Measurements from ENCODE around the gene ARF3. TPM values are rescaled to one million over a fixed set of nuclear protein-coding genes. Genes with fewer than 3 reads are reported as not detected.

Gene ARF3
- total RNA-seq, 1 experiment from 2014 or later: 166 TPM

DNA sequence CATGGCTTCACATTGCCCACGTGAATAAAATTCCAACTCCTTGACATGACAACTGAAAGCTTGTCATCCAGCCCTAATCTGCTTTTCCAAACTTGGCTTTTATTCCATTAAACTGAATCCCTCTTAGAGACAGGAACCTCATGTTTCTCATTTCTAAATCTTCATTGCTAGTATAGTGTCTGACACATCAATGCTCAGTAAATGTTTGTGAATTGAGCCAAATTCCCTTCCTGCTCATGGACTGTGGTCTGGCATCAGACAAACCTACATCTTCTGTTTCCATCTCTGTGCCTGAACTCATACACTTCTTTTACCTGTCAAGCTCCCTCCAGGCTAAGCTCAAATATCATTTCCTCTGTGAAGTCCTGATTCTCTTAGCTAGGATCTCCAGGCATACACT, 27.7 kb downstream of the ARF3 start:
- no peak overlapping the region for H3K9ac ChIP-seq (ENCODE audit: low read length)
- no peaks in the 10 kb centered on the region for H3K9me3 ChIP-seq (ENCODE audit: control insufficient read depth in 1 of 2, insufficient read depth in 1 of 2, low read depth in 1 of 2, low read length in 2 of 2)
- H3K4me1 ChIP-seq (ENCODE audit: control insufficient read depth in 1 of 2, insufficient read depth in 2 of 2, low read length in 2 of 2): no peaks in the 10 kb centered on the region
- H2AFZ ChIP-seq (ENCODE audit: low read depth, low read length, poor library complexity, severe bottlenecking): no peak overlapping the region
- CTCF ChIA-PET: interaction anchor here (1.1 to 1.3 kb wide), 2 partner anchors 58 to 76 kb away, joined by 3 read pairs; no protein-coding TSS in a partner anchor
- ATAC-seq (no peak), DNase-seq (ENCODE audit: low read depth, low spot score) (no peak)
- H3K9me2 ChIP-seq (ENCODE audit: insufficient read depth): no peaks in the 10 kb centered on the region
- RAD21 ChIA-PET (ENCODE audit: low non-redundant PET in 1 of 2, low total read pairs in 2 of 2, uncharacterized antibody in 2 of 2, unreplicated experiment in 2 of 2): no interaction called here
- H3K79me2 ChIP-seq (ENCODE audit: insufficient read depth, low read length): no peaks in the 10 kb centered on the region
- no TSS peak for BruUV-seq (replicated peaks)
- POLR2A ChIA-PET: no interaction called here
- no peak overlapping the region for H3K27ac ChIP-seq (ENCODE audit: low read depth, low read length)
- H3K4me3 ChIP-seq (replicated peaks in 1 of 2; ENCODE audit: low read depth in 1 of 2, low read length in 2 of 2): no peak overlapping the region
- H4K20me1 ChIP-seq (ENCODE audit: insufficient read depth): no peaks in the 10 kb centered on the region
- TF ChIP-seq, protein P1, sequence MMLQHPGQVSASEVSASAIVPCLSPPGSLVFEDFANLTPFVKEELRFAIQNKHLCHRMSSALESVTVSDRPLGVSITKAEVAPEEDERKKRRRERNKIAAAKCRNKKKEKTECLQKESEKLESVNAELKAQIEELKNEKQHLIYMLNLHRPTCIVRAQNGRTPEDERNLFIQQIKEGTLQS (IDR thresholded peaks at IDR 0.05): no peak
- TF ChIP-seq JUND (IDR thresholded peaks at IDR 0.05): no peak
- no peak for TF ChIP-seq EGR1 (IDR thresholded peaks at IDR 0.05; ENCODE audit: low read depth)
- no peak for TF ChIP-seq POLR2AphosphoS5 (IDR thresholded peaks at IDR 0.05; ENCODE audit: low read depth, low read length)
- TF ChIP-seq SRF (IDR thresholded peaks at IDR 0.05; ENCODE audit: low read depth): no peak
- H3K4me2 ChIP-seq (ENCODE audit: low read length): no peak overlapping the region
- H3K27me3 ChIP-seq (ENCODE audit: insufficient read depth, low read length): no peaks in the 10 kb centered on the region
- intact Hi-C loops (cut with micrococcal nuclease): no loop called here
- H3K36me3 ChIP-seq (ENCODE audit: control insufficient read depth in 1 of 2, insufficient read depth in 2 of 2, low read length in 2 of 2): peaks cover 21 to 29% of the 10 kb centered on the region in 2 experiments; a peak in 3 of 4 replicates

DNA sequence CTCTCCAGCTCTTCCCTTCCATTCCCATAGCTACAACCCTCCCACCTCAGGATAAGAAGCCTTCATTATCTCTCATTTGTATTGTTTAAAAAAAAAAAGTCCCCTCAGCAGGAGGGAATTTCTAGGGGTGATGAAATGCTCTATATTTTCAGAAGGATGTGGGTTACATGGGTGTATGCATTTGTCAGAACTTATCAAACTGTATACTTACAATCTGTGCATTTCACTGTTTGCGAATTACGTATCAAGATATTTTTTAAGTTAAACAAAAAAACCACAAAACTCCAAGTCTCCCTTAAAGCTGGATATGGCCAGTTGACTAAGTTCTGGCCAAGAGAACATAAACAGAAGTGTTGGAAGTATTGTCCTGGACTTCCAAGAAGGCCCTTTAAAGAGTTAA, 30.0 kb downstream of the ARF3 start:
- Histone ChIP-seq H4K20me1 (ENCODE audit: insufficient read depth) (no peaks in the 10 kb centered on the region), H3K9ac (ENCODE audit: low read length) (no peak overlapping the region), H3K79me2 (ENCODE audit: insufficient read depth, low read length) (no peaks in the 10 kb centered on the region), H3K27me3 (ENCODE audit: insufficient read depth, low read length) (no peaks in the 10 kb centered on the region), H3K9me2 (ENCODE audit: insufficient read depth) (no peaks in the 10 kb centered on the region), H3K27ac (ENCODE audit: low read depth, low read length) (no peak overlapping the region), H3K4me3 (replicated peaks in 1 of 2; ENCODE audit: low read depth in 1 of 2, low read length in 2 of 2) (no peak overlapping the region), H3K4me1 (ENCODE audit: control insufficient read depth in 1 of 2, insufficient read depth in 2 of 2, low read length in 2 of 2) (no peaks in the 10 kb centered on the region), H3K9me3 (ENCODE audit: control insufficient read depth in 1 of 2, insufficient read depth in 1 of 2, low read depth in 1 of 2, low read length in 2 of 2) (no peaks in the 10 kb centered on the region), H3K4me2 (ENCODE audit: low read length) (no peak overlapping the region), H3K36me3 (ENCODE audit: control insufficient read depth in 1 of 2, insufficient read depth in 2 of 2, low read length in 2 of 2) (peaks cover 19 to 37% of the 10 kb centered on the region in 2 experiments; a peak in 3 of 4 replicates), H2AFZ (ENCODE audit: low read depth, low read length, poor library complexity, severe bottlenecking) (no peak overlapping the region)
- intact Hi-C loops (cut with micrococcal nuclease): no loop called here
- no peak for DNase-seq (ENCODE audit: low read depth, low spot score)
- no TSS peak for BruUV-seq (replicated peaks)
- POLR2A ChIA-PET: no interaction called here
- CTCF ChIA-PET: interaction anchor here (1.1 kb wide), 1 partner anchor 74 kb away, joined by 5 read pairs; no protein-coding TSS in a partner anchor
- RAD21 ChIA-PET (ENCODE audit: low non-redundant PET in 1 of 2, low total read pairs in 2 of 2, uncharacterized antibody in 2 of 2, unreplicated experiment in 2 of 2): no interaction called here
- ATAC-seq: no peak
- TF ChIP-seq POLR2AphosphoS5 (IDR thresholded peaks at IDR 0.05; ENCODE audit: low read depth, low read length): no peak
- TF ChIP-seq POLR2A (IDR thresholded peaks at IDR 0.05; ENCODE audit: borderline replicate concordance, extremely low read depth, insufficient read depth, insufficient read length): no peak
- TF ChIP-seq, protein P2, sequence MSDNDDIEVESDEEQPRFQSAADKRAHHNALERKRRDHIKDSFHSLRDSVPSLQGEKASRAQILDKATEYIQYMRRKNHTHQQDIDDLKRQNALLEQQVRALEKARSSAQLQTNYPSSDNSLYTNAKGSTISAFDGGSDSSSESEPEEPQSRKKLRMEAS (IDR thresholded peaks at IDR 0.05): no peak
- TF ChIP-seq JUND (IDR thresholded peaks at IDR 0.05): no peak
- TF ChIP-seq EZH2 (IDR thresholded peaks at IDR 0.05): no peak
- no peak for TF ChIP-seq CBX3 (IDR thresholded peaks at IDR 0.05; ENCODE audit: low read depth)
- no peak for TF ChIP-seq ELF1 (IDR thresholded peaks at IDR 0.05; ENCODE audit: borderline replicate concordance, low read depth)
- TF ChIP-seq CEBPB (IDR thresholded peaks at IDR 0.05; ENCODE audit: low read depth): no peak
- no peak for TF ChIP-seq ZFX (IDR thresholded peaks at IDR 0.05)
- no peak for TF ChIP-seq YY1 (IDR thresholded peaks at IDR 0.05; ENCODE audit: extremely low read depth, insufficient replicate concordance, low read depth, low read length)
- no peak for TF ChIP-seq RAD21 (IDR thresholded peaks at IDR 0.05; ENCODE audit: low read depth)
- TF ChIP-seq, protein P3, sequence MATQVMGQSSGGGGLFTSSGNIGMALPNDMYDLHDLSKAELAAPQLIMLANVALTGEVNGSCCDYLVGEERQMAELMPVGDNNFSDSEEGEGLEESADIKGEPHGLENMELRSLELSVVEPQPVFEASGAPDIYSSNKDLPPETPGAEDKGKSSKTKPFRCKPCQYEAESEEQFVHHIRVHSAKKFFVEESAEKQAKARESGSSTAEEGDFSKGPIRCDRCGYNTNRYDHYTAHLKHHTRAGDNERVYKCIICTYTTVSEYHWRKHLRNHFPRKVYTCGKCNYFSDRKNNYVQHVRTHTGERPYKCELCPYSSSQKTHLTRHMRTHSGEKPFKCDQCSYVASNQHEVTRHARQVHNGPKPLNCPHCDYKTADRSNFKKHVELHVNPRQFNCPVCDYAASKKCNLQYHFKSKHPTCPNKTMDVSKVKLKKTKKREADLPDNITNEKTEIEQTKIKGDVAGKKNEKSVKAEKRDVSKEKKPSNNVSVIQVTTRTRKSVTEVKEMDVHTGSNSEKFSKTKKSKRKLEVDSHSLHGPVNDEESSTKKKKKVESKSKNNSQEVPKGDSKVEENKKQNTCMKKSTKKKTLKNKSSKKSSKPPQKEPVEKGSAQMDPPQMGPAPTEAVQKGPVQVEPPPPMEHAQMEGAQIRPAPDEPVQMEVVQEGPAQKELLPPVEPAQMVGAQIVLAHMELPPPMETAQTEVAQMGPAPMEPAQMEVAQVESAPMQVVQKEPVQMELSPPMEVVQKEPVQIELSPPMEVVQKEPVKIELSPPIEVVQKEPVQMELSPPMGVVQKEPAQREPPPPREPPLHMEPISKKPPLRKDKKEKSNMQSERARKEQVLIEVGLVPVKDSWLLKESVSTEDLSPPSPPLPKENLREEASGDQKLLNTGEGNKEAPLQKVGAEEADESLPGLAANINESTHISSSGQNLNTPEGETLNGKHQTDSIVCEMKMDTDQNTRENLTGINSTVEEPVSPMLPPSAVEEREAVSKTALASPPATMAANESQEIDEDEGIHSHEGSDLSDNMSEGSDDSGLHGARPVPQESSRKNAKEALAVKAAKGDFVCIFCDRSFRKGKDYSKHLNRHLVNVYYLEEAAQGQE (IDR thresholded peaks at IDR 0.05; ENCODE audit: low read depth): no peak
- no peak for TF ChIP-seq FOSL1 (IDR thresholded peaks at IDR 0.05; ENCODE audit: low read depth)
- TF ChIP-seq TCF7L2 (IDR thresholded peaks at IDR 0.05; ENCODE audit: borderline replicate concordance, extremely low read depth, insufficient read depth, insufficient read length): no peak
- no peak for TF ChIP-seq ZNF274 (IDR thresholded peaks at IDR 0.05; ENCODE audit: low read depth, low read length)
- no peak for TF ChIP-seq EZH2phosphoT487 (IDR thresholded peaks at IDR 0.05; ENCODE audit: borderline replicate concordance)

Data from HCT116 (cell line).